H1 (cell line): ENCODE data around the gene IFI30. TPM values are rescaled to one million over a fixed set of nuclear protein-coding genes. Genes with fewer than 3 reads are reported as not detected.

Source experiments
- CTCF ChIA-PET: fragments of 300-600 bp; sonication (Branson Sonifier 250); formaldehyde crosslinking; loops from one replicate; lab custom pipeline; 2021; ENCODE audit not compliant: partially characterized antibody; lab: Charles Lee
- POLR2A ChIA-PET: fragments of 300-600 bp; sonication (Branson Sonifier 250); formaldehyde crosslinking; loops from one replicate; lab custom pipeline; 2021; ENCODE audit warnings: inconsistent platforms; ENCODE audit not compliant: partially characterized antibody; lab: Charles Lee
- DNase-seq, 2 experiments: peaks; one replicate each; pipeline versions ENCODE4 v3.0.0 to v3.0.0-alpha.2; 2010 to 2022; ENCODE audit warnings: low spot score in 2 of 2, low read depth in 1 of 2, mixed read lengths in 1 of 2
- FAIRE-seq: peaks from 2 replicates; lab custom pipeline; 2011; peaks lifted over from hg19 to GRCh38; lab: Jason Lieb, UNC
- H2AFZ ChIP-seq: 2 replicates; pipeline ENCODE4 v1.8.1; 2012; ENCODE audit warnings: low read length, inconsistent platforms
- H2AK5ac ChIP-seq: 2 replicates; pipeline ENCODE4 v1.6.1; 2013; ENCODE audit warnings: low read depth, low read length
- H2BK120ac ChIP-seq: replicated peaks from 2 replicates; pipeline ENCODE3; 2013; ENCODE audit warnings: low read depth, low read length, inconsistent platforms
- H2BK12ac ChIP-seq: 2 replicates; pipeline ENCODE4 v1.6.1; 2013; ENCODE audit warnings: low read depth, low read length
- H2BK15ac ChIP-seq: 2 replicates; pipeline ENCODE4 v1.6.1; 2013; ENCODE audit warnings: low read length
- H2BK20ac ChIP-seq: 2 replicates; pipeline ENCODE4 v1.6.1; 2013; ENCODE audit warnings: low read length
- H2BK5ac ChIP-seq: 2 replicates; pipeline ENCODE4 v1.6.1; 2013; ENCODE audit warnings: low read depth, low read length
- H3K14ac ChIP-seq: 2 replicates; pipeline ENCODE4 v1.6.1; 2013; ENCODE audit warnings: inconsistent platforms; ENCODE audit not compliant: insufficient read length
- H3K18ac ChIP-seq: 2 replicates; pipeline ENCODE4 v1.6.1; 2013; ENCODE audit warnings: low read length; ENCODE audit errors: extremely low read depth
- H3K23ac ChIP-seq: 2 replicates; pipeline ENCODE4 v1.6.1; 2013; ENCODE audit warnings: inconsistent platforms; ENCODE audit not compliant: insufficient read length
- H3K23me2 ChIP-seq: 2 replicates; pipeline ENCODE4 v1.6.1; 2013; ENCODE audit warnings: low read depth, low read length
- H3K27ac ChIP-seq: 2 replicates; pipeline ENCODE4 v1.6.1; 2011; ENCODE audit warnings: low read depth, low read length, inconsistent platforms
- H3K27me3 ChIP-seq, 4 experiments: replicated peaks in 1 of 4; 1 replicate in 1 of 4; 2 replicates in 3 of 4; pipeline versions ENCODE4 v1.6.1 to v1.8.1; 2011 to 2013; ENCODE audit warnings: low read length in 3 of 4, mild to moderate bottlenecking in 3 of 4, inconsistent platforms in 2 of 4, mixed read lengths in 2 of 4, moderate library complexity in 1 of 4; ENCODE audit not compliant: control insufficient read depth in 3 of 4, insufficient read depth in 3 of 4; ENCODE audit errors: extremely low read depth in 1 of 4
- H3K36me3 ChIP-seq, 4 experiments: 2 replicates each; pipeline versions ENCODE4 v1.6.1 to v1.8.1; 2011 to 2013; ENCODE audit warnings: mild to moderate bottlenecking in 4 of 4, low read length in 3 of 4, moderate library complexity in 2 of 4, control low read depth in 1 of 4, inconsistent platforms in 1 of 4; ENCODE audit not compliant: insufficient read depth in 4 of 4, control insufficient read depth in 2 of 4
- H3K4ac ChIP-seq: replicated peaks from 2 replicates; pipeline ENCODE3; 2013; ENCODE audit warnings: low read length, low read depth, mixed read lengths, inconsistent platforms; ENCODE audit not compliant: insufficient read length
- H3K4me1 ChIP-seq, 4 experiments: replicated peaks in 1 of 4; 1 replicate in 1 of 4; 2 replicates in 3 of 4; pipeline versions ENCODE4 v1.6.1 to v1.8.1; 2011 to 2013; ENCODE audit warnings: low read length in 3 of 4, inconsistent platforms in 2 of 4, mixed read lengths in 1 of 4; ENCODE audit not compliant: insufficient read depth in 4 of 4, control insufficient read depth in 3 of 4
- H3K4me2 ChIP-seq, 2 experiments: 2 replicates each; pipeline versions ENCODE4 v1.6.1 to v1.8.1; 2011 to 2013; ENCODE audit warnings: low read depth in 2 of 2, low read length in 2 of 2, control low read depth in 1 of 2, inconsistent platforms in 1 of 2, mild to moderate bottlenecking in 1 of 2; ENCODE audit not compliant: insufficient read depth in 1 of 2
- H3K4me3 ChIP-seq, 4 experiments: fragments of 200-600, 300-600 bp in 1 of 4; sonication (generic), shearing (Covaris generic), sonication (Bioruptor Twin) in 1 of 4; 2 replicates each; pipeline versions ENCODE4 v1.5.1 to v1.8.1; 2011 to 2016; ENCODE audit warnings: low read length in 4 of 4, low read depth in 3 of 4, control low read depth in 2 of 4, inconsistent platforms in 2 of 4, mild to moderate bottlenecking in 2 of 4, mixed read lengths in 1 of 4, moderate library complexity in 1 of 4; ENCODE audit not compliant: insufficient read depth in 2 of 4; ENCODE audit errors: extremely low read depth in 1 of 4
- H3K56ac ChIP-seq: replicated peaks from 2 replicates; pipeline ENCODE3; 2013; ENCODE audit warnings: low read depth, mild to moderate bottlenecking, mixed read lengths, low read length, inconsistent platforms; ENCODE audit not compliant: insufficient read length
- H3K79me1 ChIP-seq: 2 replicates; pipeline ENCODE4 v1.6.1; 2013; ENCODE audit warnings: low read depth, low read length, control low read depth
- H3K79me2 ChIP-seq, 2 experiments: 2 replicates each; pipeline versions ENCODE4 v1.6.1 to v1.8.1; 2012 to 2013; ENCODE audit warnings: low read length in 2 of 2, mild to moderate bottlenecking in 2 of 2, inconsistent platforms in 1 of 2; ENCODE audit not compliant: insufficient read depth in 2 of 2, control insufficient read depth in 1 of 2
- H3K9ac ChIP-seq, 4 experiments: replicated peaks in 1 of 4; 1 replicate in 1 of 4; 2 replicates in 3 of 4; pipeline versions ENCODE4 v1.6.1 to v1.8.1; 2011 to 2013; ENCODE audit warnings: low read depth in 3 of 4, low read length in 3 of 4, control low read depth in 2 of 4, mild to moderate bottlenecking in 2 of 4, moderate library complexity in 2 of 4, inconsistent platforms in 1 of 4; ENCODE audit errors: extremely low read depth in 1 of 4
- H3K9me3 ChIP-seq, 2 experiments: 2 replicates each; pipeline versions ENCODE4 v1.6.1 to v1.8.1; 2012 to 2013; ENCODE audit warnings: mild to moderate bottlenecking in 2 of 2, moderate library complexity in 2 of 2, control low read depth in 1 of 2, inconsistent platforms in 1 of 2, low read depth in 1 of 2, low read length in 1 of 2, mixed read lengths in 1 of 2; ENCODE audit not compliant: insufficient read depth in 2 of 2
- H4K20me1 ChIP-seq, 2 experiments: replicated peaks in 1 of 2; 2 replicates each; pipeline versions ENCODE3 to v1.8.1; 2011 to 2013; ENCODE audit warnings: inconsistent platforms in 2 of 2, low read length in 2 of 2, mild to moderate bottlenecking in 1 of 2; ENCODE audit not compliant: insufficient read depth in 2 of 2, control insufficient read depth in 1 of 2
- H4K5ac ChIP-seq: 2 replicates; pipeline ENCODE4 v1.6.1; 2013; ENCODE audit warnings: low read length, low read depth, mixed read lengths, inconsistent platforms; ENCODE audit not compliant: insufficient read length
- H4K8ac ChIP-seq: 2 replicates; pipeline ENCODE4 v1.8.0; 2013; ENCODE audit warnings: mild to moderate bottlenecking, moderate library complexity, low read length, inconsistent platforms; ENCODE audit not compliant: insufficient read depth; ENCODE audit errors: extremely low read depth
- H4K91ac ChIP-seq: replicated peaks from 2 replicates; pipeline ENCODE3; 2013; ENCODE audit warnings: low read length, mixed read lengths, inconsistent platforms; ENCODE audit not compliant: insufficient read length
- CEBPB ChIP-seq: IDR thresholded peaks from 2 replicates; pipeline ENCODE4 v1.6.1; 2012; ENCODE audit warnings: low read depth, low read length
- EP300 ChIP-seq, 2 experiments: IDR thresholded peaks; 1 replicate in 1 of 2; 2 replicates in 1 of 2; pipeline ENCODE4 v1.6.1; 2011 to 2012; ENCODE audit warnings: low read depth in 2 of 2, low read length in 2 of 2, mild to moderate bottlenecking in 2 of 2, borderline replicate concordance in 1 of 2, inconsistent platforms in 1 of 2, moderate library complexity in 1 of 2
- EZH2 ChIP-seq: fragments of 200-600 bp; sonication (generic); IDR thresholded peaks from 2 replicates; pipeline ENCODE4 v1.7.1; 2012; ENCODE audit warnings: low read depth, mild to moderate bottlenecking, moderate library complexity, low read length, inconsistent platforms; ENCODE audit not compliant: severe bottlenecking
- GTF2F1 ChIP-seq: IDR thresholded peaks from 2 replicates; pipeline ENCODE4 v1.6.1; 2012; ENCODE audit warnings: low read depth, low read length, improper control_type of control experiment, borderline replicate concordance
- JUN ChIP-seq: IDR thresholded peaks from 2 replicates; pipeline ENCODE4 v1.6.1; 2011; ENCODE audit warnings: low read depth, mild to moderate bottlenecking, improper control_type of control experiment, low read length
- KDM5A ChIP-seq: fragments of 200-600 bp; IDR thresholded peaks from 2 replicates; pipeline ENCODE4 v1.7.1; 2012; ENCODE audit warnings: mild to moderate bottlenecking, low read length, inconsistent platforms, mixed read lengths
- POU5F1 ChIP-seq: IDR thresholded peaks from 2 replicates; pipeline ENCODE4 v1.6.1; 2011; ENCODE audit warnings: low read depth, mild to moderate bottlenecking, low read length, moderate library complexity
- RAD21 ChIP-seq, 2 experiments: IDR thresholded peaks in 1 of 2; conservative IDR thresholded peaks in 1 of 2; 2 replicates each; pipeline ENCODE4 v1.6.1; 2011; ENCODE audit warnings: low read depth in 2 of 2, low read length in 2 of 2, improper control_type of control experiment in 1 of 2, inconsistent platforms in 1 of 2, mild to moderate bottlenecking in 1 of 2, moderate library complexity in 1 of 2
- SIN3A ChIP-seq, 2 experiments: IDR thresholded peaks in 1 of 2; conservative IDR thresholded peaks in 1 of 2; 2 replicates each; pipeline ENCODE4 v1.6.1; 2011 to 2012; ENCODE audit warnings: low read length in 2 of 2, improper control_type of control experiment in 1 of 2, low read depth in 1 of 2, mild to moderate bottlenecking in 1 of 2
- WGBS, 2 experiments: shearing (Covaris generic) in 1 of 2; methylation state at CpG; one replicate each; pipeline versions ENCODE4 v1.1.6 to v1.1.7; 2013 to 2015; ENCODE audit warnings: low lambda C conversion rate in 2 of 2, mixed read lengths in 2 of 2, inconsistent platforms in 1 of 2, low coverage in 1 of 2, missing lambda C conversion rate in 1 of 2; ENCODE audit not compliant: insufficient replicate concordance in 2 of 2, insufficient coverage in 1 of 2, insufficient read length in 1 of 2; ENCODE audit errors: extremely low coverage in 1 of 2, missing lambda C conversion rate in 1 of 2; 5-methylcytosine and 5-hydroxymethylcytosine counted together
- polyA plus RNA-seq, 7 experiments: library from polyadenylated mRNA; depleted of rRNA in 3 of 7; stranded (reverse) in 5 of 7; unstranded in 2 of 7; fragments of >200 nt in 5 of 7; fragments of 200-250 nt in 2 of 7; gene quantifications; 1 replicate in 5 of 7; 2 replicates in 1 of 7; 4 replicates in 1 of 7; pipeline versions ENCODE4 v1.2.1 to v1.2.3, GENCODE V29; 2011 to 2013; ENCODE audit warnings: missing spikeins in 2 of 7, mixed read lengths in 2 of 7
- total RNA-seq: library from RNA; stranded (reverse); fragmentation: NEBNext Ultra II Directional; extraction: Animal tissue kit (Norgen Biotek cat#: 25700); gene quantifications from 2 replicates; pipeline ENCODE4 v1.2.1, GENCODE V29; 2021
- TF ChIP-seq, protein P1 (sequence below): IDR thresholded peaks from 2 replicates; pipeline ENCODE4 v1.6.1; 2012; ENCODE audit warnings: low read length, inconsistent platforms

The IFI30 gene
- total and polyA plus RNA-seq, 2 of the 8 experiments (the other 6 are each of a cell fraction or from before 2014, with no cell fraction given) = 28.9 to 62.4 TPM

DNA sequence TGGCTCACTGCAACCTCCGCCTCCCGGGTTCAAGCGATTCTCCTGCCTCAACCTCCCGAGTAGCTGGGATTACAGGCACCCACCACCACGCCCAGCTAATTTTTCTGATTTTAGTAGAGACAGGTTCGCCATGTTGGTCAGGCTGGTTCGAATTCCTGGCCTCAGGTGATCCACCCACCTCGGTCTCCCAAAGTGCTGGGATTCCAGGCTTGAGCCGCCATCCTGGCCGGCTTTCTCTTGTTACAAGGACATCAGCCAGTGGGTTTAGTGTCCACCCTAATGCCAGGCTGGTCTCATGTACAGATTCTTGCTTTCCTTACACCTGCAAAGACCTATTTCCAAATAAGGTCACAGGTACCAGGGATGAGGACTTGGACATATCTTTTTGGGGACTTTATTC is 13.8 kb upstream of the IFI30 start:
- no peak overlapping the region for H2AFZ ChIP-seq
- CTCF ChIA-PET = interaction anchor here (0.8 to 2.4 kb wide), 12 partner anchors 9 to 169 kb away, joined by 3 to 24 read pairs (median 4); no protein-coding TSS in a partner anchor
- 94% methylated on average over 10 of the region's 10 CpGs; no CpG with 5 or more reads in 1 of the 2 experiments for WGBS, 2 experiments

More for the DNA sequence above, 13.8 kb upstream of the IFI30 start:
- no peaks in the 10 kb centered on the region for H3K27me3 ChIP-seq
- H2BK12ac ChIP-seq = no peak overlapping the region
- H4K8ac ChIP-seq = no peak overlapping the region
- H3K27ac ChIP-seq = no peak overlapping the region
- no peak overlapping the region for H3K18ac ChIP-seq
- H2BK15ac ChIP-seq = no peak overlapping the region
- DNase-seq (no peak), FAIRE-seq (no peak)
- no peak overlapping the region for H3K4me3 ChIP-seq
- H3K4me2 ChIP-seq = no peak overlapping the region
- 0 out of 2 replicates have a peak, but pooled peaks cover 2% of the 10 kb centered on the region for H3K79me1 ChIP-seq
- no peak overlapping the region for H3K56ac ChIP-seq
- H3K23ac ChIP-seq = no peak overlapping the region
- no peak overlapping the region for H2BK5ac ChIP-seq
- H3K4me1 ChIP-seq = peaks cover 0 to 10% (median 7%) of the 10 kb centered on the region in 4 experiments; a peak in 6 of 7 replicates
- H3K4ac ChIP-seq = no peak overlapping the region
- H4K20me1 ChIP-seq = peaks cover 2 to 22% of the 10 kb centered on the region in 2 experiments
- no peak overlapping the region for H4K91ac ChIP-seq
- H2BK120ac ChIP-seq = no peak overlapping the region
- H2BK20ac ChIP-seq = no peak overlapping the region; the same call in 1 of the 2 replicates
- no peak overlapping the region for H3K14ac ChIP-seq
- H2AK5ac ChIP-seq = no peak overlapping the region
- no peaks in the 10 kb centered on the region for H3K9me3 ChIP-seq
- no peak overlapping the region for H4K5ac ChIP-seq
- no peak overlapping the region; a peak in 1 of 7 replicates for H3K9ac ChIP-seq
- peaks cover 0 to 25% (median 16%) of the 10 kb centered on the region in 4 experiments; a peak in 5 of 8 replicates for H3K36me3 ChIP-seq
- peaks cover 3% of the 10 kb centered on the region for H3K23me2 ChIP-seq
- TF ChIP-seq, protein P1, sequence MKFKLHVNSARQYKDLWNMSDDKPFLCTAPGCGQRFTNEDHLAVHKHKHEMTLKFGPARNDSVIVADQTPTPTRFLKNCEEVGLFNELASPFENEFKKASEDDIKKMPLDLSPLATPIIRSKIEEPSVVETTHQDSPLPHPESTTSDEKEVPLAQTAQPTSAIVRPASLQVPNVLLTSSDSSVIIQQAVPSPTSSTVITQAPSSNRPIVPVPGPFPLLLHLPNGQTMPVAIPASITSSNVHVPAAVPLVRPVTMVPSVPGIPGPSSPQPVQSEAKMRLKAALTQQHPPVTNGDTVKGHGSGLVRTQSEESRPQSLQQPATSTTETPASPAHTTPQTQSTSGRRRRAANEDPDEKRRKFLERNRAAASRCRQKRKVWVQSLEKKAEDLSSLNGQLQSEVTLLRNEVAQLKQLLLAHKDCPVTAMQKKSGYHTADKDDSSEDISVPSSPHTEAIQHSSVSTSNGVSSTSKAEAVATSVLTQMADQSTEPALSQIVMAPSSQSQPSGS = no peak
- TF ChIP-seq JUN (no peak), KDM5A (no peak), POU5F1 (no peak), GTF2F1 (no peak), RAD21 (IDR thresholded peaks at IDR 0.05 in 1 of 2, conservative IDR thresholded peaks at IDR 0.05 in 1 of 2; ENCODE audit: low read depth in 2 of 2, low read length in 2 of 2) (no peak), CEBPB (no peak), EZH2 (no peak), EP300 (IDR thresholded peaks at IDR 0.05; ENCODE audit: borderline replicate concordance in 1 of 2, low read depth in 2 of 2, low read length in 2 of 2) (no peak), SIN3A (conservative IDR thresholded peaks at IDR 0.05 in 1 of 2, IDR thresholded peaks at IDR 0.05 in 1 of 2; ENCODE audit: low read depth in 1 of 2, low read length in 2 of 2) (no peak)
- POLR2A ChIA-PET = interaction anchor here (1.3 to 2.2 kb wide), 6 partner anchors 8 to 46 kb away, joined by 3 to 11 read pairs (median 5); partner anchors contain the start of gene IFI30
- no peaks in the 10 kb centered on the region; a peak in 1 of 4 replicates for H3K79me2 ChIP-seq
